NCI-H774 (cell line): Measurements from ENCODE around the gene ARF6.
"Not testable (repeated sequence)": the region's sequence is repeated elsewhere in the genome, so short reads cannot be mapped to it uniquely, and the experiment has no call there.

Experiments used
- DNase-seq: peaks from one replicate; lab custom pipeline; 2025; lab: John Stamatoyannopoulos, UW

ARF6 gene

DNA sequence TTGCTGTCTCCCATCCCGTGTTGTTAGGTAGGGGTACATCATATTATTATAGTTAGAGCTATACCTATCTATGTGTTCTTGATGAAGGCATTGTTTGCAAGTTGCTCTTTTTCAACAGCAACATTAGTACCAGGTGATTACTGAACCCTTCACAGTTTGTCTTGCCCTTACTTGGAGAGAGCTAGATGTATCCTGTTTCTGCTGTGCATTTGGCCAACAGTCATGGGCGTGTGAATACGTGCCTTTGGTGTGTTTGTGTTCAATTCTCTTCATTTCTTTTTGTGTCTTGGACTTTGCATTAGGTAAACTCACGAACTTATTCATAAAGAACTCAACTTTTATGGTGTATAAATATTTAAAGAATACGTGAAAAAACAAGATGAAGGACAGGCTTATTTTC lies 14.3 kb downstream of the ARF6 start:
- DNase-seq: no peak

DNA sequence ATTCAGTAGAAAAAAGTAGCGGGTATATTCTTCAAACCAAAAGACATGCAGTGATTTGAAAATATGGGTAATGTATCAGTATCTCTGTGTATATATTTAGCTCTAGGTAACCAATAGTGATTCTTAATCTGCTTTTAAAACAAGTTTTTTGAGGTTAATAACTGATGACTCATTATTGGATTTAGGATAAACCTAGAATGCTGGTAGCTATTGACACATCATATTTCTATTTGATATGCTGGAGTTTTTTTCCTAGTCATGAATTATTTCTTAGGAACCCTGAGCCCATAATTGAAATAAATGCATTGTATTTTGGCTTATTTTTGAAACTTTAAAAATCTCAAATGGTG lies 15.5 kb downstream of the ARF6 start:
- DNase-seq: no peak

DNA sequence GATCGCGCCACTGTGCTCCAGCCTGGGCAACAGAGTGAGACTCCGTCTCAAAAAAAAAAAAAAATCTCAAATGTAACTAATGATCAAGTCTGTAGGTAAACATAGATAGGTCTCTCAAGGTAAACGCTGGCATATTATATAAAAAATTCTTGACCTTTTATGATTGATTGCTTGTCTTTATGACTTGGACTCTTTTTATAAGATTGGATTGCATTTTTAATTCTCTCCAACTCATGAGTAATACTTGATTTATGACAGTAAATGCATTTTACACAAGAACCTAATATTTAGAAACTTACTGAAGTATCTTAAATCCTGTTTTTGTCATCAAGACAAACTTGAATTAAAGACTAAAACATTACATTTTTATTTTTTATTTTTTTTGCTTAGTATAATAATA lies 16.1 kb downstream of the ARF6 start:
- no peak for DNase-seq

DNA sequence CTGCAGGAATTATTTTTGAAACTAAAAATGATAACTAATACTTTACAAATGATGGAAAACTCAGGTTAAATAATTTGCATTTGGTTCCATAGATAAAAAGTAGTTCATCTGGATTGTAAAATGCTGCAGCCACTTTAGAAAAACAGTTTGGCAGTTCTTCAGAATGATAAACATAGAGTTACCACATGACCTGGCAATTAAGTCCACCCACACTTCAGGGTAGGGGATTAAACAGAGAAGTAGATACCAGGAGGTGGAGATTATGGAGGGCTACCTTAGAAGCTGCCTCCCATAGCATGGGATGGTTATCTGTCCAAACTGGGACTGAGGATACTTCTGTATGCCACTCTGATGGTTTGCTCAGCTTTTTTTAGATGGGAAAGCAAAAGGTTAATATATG lies 22.2 kb downstream of the ARF6 start:
- DNase-seq: no peak

DNA sequence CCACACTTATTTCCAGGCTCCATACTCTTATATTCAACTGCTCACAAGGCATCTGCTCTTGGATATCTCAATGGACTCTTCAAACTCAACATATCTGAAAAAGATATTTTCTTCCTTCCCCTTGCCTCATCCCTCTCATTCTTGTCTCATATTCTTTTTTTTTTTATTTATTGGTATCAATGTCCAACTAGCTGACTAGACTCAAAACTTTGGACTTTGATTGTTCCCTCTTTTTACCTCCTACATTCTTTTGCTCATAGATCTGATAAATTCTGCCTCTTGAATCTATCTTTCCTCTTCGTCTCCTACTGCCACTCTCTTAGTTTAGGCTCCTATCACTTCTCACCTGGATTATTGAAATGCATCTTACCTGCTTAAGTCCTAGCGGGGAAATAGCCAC lies 25.8 kb downstream of the ARF6 start:
- DNase-seq: no peak

DNA sequence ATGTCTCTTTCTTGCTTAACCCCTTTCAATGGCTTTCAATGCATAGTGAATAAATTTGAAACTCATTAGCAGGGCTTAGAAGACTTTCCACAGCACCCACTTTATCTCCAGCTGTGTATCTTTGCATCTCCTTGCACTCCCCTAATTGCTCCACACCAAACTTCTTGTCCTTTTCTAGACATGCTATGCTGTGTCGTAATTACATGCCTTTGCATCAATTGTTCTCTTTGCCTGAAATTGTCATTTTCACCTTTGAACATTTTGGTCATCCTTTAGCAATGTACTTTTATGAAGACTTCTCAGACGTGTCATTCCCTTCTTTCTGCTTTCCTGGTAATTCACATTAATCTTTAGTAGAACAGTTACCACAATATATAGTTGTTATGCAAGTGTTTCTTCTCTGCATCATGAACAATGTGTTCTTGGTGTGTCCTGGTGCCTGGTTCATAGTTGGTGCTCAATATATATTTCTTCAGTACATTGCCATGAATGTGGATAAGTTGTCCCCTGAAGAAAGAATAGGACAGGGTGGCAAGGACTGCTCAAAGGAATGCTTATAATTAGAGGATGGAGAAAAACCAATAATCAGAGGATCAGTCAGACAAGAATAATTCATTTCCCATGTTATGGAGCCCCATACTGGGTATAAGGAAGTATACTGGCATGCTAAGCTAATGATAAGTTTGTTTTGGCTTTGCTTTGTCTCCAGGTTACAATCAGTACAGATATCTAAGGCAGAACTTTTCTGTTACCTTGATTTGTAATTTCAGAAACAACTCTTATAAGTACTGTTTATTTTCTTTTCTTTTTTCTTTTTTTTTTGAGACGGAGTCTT lies 27.2 kb downstream of the ARF6 start:
- no peak for DNase-seq

DNA sequence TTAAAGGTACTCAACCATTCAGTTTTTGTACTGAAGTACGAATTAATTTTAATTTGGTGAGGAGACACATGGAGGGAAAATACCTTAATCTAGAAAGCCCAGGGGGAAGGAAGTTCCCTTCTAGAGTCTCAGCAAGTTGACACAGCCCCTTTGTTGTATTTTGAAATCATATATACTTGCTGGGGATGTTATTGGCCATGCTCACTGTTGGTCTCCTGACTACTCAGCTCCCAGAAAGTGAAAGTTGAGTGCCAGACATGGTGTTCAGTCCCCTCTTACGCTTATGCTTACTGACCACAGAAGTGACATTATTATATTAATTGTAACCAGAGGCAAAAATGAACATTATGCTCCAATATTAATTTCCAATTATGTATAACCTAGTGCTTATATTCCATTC lies 28.1 kb downstream of the ARF6 start:
- no peak for DNase-seq

DNA sequence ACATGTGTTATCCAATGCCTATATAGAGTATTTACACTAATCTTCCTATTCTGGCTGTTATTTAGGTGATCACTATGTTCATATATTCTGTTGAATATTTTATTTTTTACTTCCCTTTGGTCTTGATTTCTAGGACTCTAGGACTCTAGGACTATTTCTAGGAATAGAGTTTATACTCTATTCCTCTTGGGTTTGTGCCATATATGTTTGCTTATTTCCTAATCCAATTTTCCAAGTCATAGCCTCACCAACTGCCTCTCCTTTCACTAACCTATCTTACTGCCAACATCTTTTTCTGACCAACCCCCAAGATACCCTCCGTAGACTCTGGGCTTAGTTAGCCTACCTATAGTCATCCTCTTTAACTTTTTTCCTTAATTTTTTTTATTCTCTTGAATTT lies 28.5 kb downstream of the ARF6 start:
- DNase-seq: no peak

DNA sequence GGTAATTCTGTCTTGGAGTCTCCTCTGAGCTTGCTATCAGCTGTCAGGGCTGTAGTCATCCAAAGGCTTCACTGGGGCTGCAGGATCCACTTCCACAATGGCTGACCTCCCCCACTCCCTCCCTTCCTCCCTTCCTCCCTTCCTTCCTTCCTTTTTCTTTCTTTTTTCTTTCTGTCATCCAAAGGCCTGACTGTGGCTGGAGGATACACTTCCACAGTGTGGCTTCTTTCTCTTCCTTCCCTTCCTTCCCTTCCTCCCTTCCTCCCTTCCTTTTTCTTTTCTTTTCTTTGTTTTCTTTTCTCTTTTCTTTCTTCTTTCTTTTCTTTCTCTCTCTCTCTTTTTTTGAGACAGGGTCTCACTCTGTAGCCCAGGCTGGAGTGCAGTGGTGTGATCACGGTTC lies 30.6 kb downstream of the ARF6 start:
- DNase-seq: no peak

DNA sequence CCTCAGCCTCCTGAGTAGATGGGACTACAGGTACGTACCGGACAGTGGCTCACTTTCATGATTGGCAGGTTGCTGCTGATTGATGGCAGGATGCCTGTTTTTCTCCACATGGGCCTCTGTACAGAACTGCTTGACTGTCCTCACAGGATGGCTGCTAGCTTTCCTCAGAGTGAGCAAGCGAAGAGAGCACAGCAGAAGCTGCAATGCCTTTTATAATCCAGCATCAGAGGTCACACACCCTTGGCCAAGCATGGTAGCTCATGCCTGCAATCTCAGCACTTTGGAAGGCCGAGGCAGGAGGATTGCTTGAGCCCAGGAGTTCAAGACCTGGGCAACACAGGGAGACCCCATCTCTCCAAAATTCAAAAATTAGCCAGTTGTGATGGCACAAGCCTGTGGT lies 31.0 kb downstream of the ARF6 start:
- no peak for DNase-seq

DNA sequence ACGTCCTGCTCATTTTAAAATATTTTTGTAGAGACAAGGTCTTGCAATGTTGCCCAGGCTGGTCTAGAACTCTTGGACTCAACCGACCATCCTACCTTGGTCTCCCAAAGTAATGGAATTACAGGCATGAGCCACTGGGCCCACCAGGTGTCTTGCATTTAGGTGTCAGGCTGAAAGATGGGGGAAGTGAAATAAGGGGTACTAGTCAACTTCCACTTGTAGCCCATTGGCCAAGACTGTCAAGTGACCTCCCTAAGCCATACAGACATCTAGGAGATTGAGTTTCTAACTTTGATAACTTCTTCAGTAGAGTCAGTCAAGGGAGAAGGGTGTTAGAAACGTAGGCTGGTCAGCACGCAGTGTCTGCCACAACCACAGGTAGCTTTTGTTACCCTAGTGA lies 32.0 kb downstream of the ARF6 start:
- DNase-seq: no peak

DNA sequence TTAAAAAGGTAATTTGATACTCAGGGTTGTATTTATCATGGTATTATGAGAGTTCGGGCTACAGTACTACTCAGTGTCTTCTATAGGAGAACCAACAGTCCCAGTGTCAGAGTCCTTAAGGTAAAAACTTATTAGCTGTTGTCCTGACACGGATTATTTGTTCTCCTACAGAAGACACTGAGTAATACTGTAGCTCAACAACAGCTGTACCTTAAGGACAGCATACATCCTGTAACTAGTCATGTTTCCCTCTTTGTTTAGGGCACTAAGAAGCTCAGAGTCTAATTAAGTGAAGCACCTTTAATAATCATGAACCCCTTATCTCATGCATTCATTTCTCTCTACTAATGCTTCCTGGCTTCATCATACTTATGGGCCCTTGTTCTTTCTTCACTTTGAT lies 33.9 kb downstream of the ARF6 start:
- DNase-seq: no peak

DNA sequence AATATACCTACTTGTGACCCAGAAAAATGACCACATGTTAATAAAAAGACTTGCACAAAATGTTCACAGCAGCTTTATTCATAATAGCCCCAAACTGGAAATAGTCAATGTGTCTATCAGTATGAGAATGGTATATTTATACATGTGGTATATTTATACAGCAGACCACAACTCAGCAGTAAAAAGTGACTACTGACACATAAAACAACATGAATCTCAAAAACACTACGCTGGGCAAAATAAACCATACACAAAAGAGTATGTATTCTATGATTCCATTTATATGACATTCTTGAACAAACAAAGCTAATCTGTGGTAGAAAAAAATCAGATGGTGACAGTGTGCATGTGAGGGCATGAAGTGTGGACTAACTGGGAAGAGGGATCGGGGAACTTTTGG lies 35.1 kb downstream of the ARF6 start:
- no peak for DNase-seq

DNA sequence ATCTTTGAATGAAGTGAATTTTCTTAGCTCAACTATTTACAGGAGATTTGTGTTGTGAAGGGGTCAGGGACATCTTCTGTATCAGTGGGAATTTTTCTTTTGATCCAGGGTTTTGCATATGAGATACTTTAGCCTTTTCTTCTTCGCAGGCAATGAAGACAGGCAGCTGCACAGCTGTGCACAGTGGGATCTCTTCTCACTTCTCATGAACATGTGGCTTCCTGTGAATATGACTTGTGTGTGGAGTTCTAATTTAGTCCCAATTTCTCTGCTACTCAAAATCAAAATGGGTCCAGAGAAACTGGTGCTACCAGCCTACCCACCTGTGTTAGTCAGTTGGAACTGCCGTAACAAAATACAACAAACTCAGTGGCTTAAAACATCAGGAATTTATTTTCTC lies 37.8 kb downstream of the ARF6 start:
- no peak for DNase-seq

DNA sequence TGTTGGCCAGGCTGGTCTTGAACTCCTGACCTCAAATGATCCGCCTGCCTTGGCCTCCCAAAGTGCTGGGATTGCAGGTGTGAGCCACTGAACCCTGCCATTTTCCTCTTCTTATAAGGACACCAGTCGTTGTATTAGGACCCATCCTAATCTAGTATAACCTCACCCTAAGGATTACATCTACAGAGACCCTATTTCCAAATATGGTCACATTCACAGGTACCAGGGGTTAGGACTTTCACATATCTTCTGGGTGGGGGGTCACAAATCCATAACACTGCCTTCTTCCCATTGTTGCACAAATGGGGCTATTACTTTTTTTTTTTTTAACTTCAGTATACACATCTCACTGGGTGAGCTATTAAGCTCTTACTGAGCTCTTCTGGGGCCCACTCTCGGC lies 38.6 kb downstream of the ARF6 start:
- DNase-seq: no peak

DNA sequence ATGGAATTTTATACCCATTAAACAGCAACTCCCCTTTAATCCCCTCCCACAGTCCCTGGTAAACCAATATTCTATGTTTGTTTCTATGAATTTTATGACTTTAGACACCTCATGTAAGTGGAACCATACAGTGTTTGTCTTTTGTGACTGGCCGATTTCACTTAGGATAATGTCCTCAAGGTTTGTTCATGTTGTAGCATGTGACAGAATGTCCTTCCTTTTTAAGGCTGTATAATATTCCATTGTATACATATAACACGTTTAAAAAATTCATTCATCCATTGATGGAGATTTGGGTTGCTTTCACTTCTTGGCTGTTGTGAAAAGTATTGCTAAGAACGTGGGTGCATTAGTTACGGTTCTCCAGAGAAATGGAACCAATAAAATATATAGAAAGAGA lies 40.2 kb downstream of the ARF6 start:
- DNase-seq: no peak

DNA sequence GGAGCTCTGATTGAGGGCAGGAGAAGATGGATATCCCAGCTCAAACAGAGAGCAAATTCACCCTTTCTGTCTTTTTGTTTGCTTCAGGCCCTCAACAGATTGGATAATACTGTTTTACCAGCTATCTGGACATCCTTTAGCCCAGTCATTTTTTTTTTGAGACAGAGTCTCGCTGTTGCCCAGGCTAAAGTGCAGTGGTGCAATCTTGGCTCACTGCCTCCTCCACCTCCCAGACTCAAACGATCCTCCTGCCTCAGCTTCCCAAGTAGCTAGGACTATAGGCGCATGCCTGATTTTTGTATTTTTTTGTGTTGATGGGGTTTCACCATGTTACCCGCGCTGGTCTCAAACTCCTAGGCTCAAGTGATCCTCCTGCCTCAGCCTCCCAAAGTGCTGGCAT lies 40.8 kb downstream of the ARF6 start:
- no peak for DNase-seq

DNA sequence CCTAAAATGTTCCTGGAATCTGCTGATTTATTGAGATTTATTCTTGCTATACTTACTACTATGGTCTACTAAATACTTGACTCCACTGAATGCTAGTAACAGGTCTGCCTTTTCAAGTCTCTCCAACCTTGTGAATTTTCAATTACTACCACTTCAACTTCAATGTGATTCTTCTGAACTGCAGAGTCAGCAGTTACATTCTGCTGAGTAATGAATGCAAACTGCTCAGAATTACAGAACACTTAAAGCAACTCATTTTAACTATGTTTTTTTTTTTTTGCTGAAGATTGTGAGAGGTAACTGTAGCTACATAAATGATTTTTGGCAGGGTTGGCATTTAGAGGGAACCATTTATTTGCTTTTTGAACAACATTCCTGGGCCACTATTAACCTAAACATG lies 41.8 kb downstream of the ARF6 start:
- DNase-seq: no peak

DNA sequence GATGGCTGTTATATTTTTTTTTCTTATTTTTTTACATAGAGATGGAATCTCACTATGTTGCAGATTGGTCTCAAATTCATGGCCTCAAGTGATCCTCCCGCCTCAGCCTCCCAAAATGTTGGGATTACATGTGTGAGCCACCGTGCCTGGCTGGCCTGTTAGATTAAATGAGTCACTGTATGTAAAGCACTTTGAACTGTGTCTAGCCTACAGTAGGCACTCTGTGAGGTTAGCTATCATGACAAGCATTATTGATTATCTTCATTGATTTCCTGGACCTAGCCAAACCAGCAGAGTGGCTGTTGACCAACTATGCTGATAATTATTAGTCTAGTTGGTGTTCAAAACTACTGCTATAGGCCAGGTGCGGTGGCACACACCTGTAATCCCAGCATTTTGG lies 42.6 kb downstream of the ARF6 start:
- no peak for DNase-seq

DNA sequence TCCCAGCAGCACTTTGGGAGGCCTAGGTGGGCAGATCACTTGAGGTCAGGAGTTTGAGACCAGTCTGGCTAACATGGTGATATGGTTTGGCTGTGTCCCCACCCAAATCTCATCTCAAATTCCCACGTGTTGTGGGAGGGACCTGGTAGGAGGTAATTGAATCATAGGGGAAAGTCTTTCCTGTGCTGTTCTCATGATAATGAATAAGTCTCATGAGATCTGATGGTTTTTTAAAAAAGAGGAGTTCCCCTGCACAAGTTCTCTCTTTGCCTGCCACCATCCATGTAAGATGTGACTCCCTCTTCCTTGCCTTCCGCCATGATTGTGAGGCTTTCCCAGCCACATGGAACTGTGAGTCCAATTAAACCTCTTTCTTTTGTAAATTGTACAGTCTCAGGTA lies 43.4 kb downstream of the ARF6 start:
- not testable (repeated sequence) for DNase-seq

DNA sequence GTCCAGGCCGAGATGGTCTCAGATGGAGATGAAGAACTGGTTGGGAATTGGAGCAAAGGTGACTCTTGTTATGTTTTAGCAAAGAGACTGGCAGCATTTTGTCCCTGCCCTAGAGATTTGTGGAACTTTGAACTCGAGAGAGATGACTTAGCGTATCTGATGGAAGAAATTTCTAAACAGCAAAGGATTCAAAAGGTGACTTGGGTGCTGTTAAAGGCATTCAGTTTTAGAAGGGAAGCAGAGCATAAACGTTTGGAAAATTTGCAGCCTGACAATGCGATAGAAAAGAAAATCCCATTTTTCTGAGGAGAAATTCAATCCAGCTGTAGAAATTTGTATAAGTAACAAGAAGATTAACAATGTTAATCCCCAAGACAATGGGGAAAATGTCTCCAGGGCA lies 44.0 kb downstream of the ARF6 start:
- DNase-seq: not testable (repeated sequence)

DNA sequence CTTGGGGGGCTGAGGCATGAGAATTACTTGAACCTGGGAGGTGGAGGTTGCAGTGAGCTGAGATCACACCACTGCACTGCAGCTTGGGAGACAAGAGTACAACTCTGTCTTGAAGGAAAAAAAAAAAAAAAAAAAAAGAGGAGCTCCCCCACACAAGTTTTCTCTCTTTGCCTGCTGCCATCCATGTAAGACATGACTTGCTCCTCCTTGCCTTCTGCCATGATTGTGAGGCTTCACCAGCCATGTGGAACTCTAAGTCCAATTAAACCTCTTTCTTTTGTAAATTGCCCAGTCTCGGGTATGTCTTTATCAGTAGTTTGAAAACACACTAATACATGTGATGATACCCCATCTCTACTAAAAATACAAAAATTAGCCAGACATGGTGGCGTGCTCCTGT lies 46.3 kb downstream of the ARF6 start:
- DNase-seq: not testable (repeated sequence)

DNA sequence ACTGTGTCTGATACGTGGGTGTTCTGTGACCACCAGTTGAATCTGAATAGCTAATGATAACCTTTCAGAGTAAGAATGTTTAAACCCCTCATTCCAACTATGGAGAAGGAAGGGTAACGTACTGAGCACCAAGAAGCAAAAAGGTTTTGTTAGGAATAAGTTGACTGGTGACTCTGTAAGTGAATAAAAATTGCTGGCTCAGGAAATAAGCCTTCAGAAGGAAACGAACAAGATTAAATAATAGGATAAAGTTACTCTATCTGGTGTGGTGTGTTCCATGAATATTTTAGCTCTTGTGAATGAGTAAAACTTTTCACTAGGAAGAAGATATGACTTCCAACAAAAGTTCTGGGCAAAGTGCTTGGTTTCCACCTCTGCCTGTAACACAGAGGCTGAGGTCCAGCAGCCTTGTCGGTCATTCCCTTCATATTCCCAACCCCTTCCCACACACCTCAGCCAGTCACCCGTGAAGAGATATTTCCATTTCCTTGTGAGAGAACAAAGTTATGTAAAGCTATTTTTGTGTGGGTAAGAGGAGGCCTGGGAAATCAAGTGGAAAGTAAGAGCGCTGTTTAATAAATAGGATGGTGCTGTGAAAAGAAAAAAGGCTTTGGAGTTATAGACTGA lies 47.1 kb downstream of the ARF6 start:
- no peak for DNase-seq

DNA sequence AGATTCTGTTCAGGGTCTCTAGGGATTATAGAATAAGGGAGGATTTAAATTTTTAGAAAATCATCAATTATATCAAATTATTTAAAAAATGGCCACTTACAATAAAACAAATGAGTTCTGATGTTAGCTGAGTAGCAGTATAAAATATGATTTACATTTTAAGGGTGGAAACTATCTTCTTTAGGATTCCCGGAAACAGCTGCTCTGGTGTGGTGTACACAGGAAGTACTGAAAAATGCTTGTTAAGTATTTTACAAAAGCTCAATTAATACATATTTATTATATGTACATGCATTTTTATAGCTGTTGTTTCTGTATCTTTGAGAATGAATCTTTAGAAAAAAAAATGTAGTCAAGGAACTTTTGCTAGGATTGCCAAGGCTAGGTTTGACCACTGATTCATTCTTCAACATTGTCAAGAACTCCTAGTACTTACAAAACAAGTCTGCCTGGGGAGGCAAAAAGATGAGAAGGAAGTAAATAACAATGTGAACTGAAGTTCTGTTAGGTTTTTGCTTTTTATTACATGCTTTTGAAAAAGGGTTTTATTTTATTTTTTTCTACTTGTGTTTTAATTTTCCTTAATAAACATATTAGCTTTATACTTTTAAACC lies 48.0 kb downstream of the ARF6 start:
- DNase-seq: no peak
